Prostate gland (tissue), 2 donors: ENCODE results near the gene TMEM117.

Experiments
- POLR2A ChIP-seq: fragments of 450-650 bp; IDR thresholded peaks from one replicate; pipeline ENCODE4 v1.6.1; 2016; ENCODE audit warnings: antibody characterized with exemption, mild to moderate bottlenecking
- POLR2AphosphoS5 ChIP-seq: sonication (generic); formaldehyde crosslinking; IDR thresholded peaks from one replicate; pipeline ENCODE4 v1.6.1; 2017; ENCODE audit warnings: antibody characterized with exemption
- TF ChIP-seq, protein P1 (sequence below), 4 experiments: fragments of 200-600 bp in 2 of 4; fragments of 450-650 bp in 2 of 4; sonication (generic) in 2 of 4; IDR thresholded peaks; 1 replicate in 3 of 4; 2 replicates in 1 of 4; pipeline ENCODE4 v1.5.1; 2016 to 2019; ENCODE audit warnings: antibody characterized with exemption in 4 of 4, mild to moderate bottlenecking in 2 of 4, moderate library complexity in 2 of 4

DNA sequence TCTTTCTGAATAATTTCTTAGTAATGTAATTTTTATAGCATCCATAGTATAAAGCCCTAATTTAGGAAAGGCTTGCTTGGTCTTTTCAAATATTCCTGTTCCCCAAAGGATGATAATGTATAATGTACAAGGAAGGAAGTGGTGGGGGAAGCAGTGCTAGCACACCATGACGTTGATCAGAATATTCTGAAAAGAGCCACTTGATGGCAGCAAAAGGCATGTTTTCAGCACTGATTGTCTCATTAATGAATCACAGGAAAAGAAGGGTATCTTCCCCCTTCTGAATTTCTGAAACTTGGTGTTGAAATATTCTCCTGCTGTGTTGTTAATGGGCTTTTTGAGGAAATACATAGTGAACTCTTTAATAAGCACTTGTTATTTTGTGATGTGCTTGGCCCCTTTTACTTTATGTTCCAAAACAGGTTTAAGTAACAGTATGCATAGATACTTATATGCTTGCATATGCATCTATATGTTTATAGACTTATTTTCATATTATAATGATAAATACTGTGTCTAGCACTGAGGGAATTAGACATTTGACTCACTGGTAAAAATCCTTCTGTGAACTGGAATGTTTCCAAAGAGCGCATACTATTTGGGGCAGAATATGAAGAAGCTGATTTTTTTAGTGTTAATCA lies 122.0 kb downstream of the TMEM117 start:
- TF ChIP-seq, protein P1, sequence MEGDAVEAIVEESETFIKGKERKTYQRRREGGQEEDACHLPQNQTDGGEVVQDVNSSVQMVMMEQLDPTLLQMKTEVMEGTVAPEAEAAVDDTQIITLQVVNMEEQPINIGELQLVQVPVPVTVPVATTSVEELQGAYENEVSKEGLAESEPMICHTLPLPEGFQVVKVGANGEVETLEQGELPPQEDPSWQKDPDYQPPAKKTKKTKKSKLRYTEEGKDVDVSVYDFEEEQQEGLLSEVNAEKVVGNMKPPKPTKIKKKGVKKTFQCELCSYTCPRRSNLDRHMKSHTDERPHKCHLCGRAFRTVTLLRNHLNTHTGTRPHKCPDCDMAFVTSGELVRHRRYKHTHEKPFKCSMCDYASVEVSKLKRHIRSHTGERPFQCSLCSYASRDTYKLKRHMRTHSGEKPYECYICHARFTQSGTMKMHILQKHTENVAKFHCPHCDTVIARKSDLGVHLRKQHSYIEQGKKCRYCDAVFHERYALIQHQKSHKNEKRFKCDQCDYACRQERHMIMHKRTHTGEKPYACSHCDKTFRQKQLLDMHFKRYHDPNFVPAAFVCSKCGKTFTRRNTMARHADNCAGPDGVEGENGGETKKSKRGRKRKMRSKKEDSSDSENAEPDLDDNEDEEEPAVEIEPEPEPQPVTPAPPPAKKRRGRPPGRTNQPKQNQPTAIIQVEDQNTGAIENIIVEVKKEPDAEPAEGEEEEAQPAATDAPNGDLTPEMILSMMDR (IDR thresholded peaks at IDR 0.05), result peak in 1 of 4 experiments; percentile 21
- TF ChIP-seq POLR2A (no peak), POLR2AphosphoS5 (no peak)
